HepG2 (cell line): ENCODE measurements around the gene WDR73. TPM values are rescaled to one million over a fixed set of nuclear protein-coding genes. Genes with fewer than 3 reads are reported as not detected.

Experiments used
- AKAP8 ChIP-seq: sonication (generic); formaldehyde crosslinking; IDR thresholded peaks from 2 replicates; pipeline ENCODE4 v1.5.1; 2020; ENCODE audit warnings: mild to moderate bottlenecking, missing genetic modification reagents
- ATM ChIP-seq: fragments of 450-650 bp; IDR thresholded peaks from 2 replicates; pipeline ENCODE4 v1.7.1; 2017; ENCODE audit warnings: mild to moderate bottlenecking, borderline replicate concordance
- CBX1 ChIP-seq: IDR thresholded peaks from one replicate; pipeline ENCODE4 v1.6.1; 2016; ENCODE audit warnings: antibody characterized with exemption, low read depth
- CC2D1A ChIP-seq: sonication (generic); formaldehyde crosslinking; IDR thresholded peaks from 2 replicates; pipeline ENCODE4 v1.8.1; 2023; ENCODE audit warnings: mild to moderate bottlenecking, missing genetic modification reagents
- CEBPG ChIP-seq: IDR thresholded peaks from 2 replicates; pipeline ENCODE4 v1.6.1; 2016
- FOXC1 ChIP-seq: sonication (generic); formaldehyde crosslinking; IDR thresholded peaks from 2 replicates; pipeline ENCODE4 v1.8.0; 2022; ENCODE audit warnings: mild to moderate bottlenecking, missing genetic modification reagents, borderline replicate concordance
- POLR2A ChIP-seq, 2 experiments: IDR thresholded peaks; 2 replicates each; pipeline ENCODE4 v1.6.1; 2011; ENCODE audit warnings: low read depth in 2 of 2, low read length in 2 of 2, mild to moderate bottlenecking in 1 of 2, moderate library complexity in 1 of 2; ENCODE audit not compliant: insufficient read depth in 1 of 2
- RAD21 ChIP-seq: fragments of 450-650 bp; formaldehyde crosslinking; IDR thresholded peaks from 2 replicates; pipeline ENCODE4 v1.5.0; 2020; ENCODE audit warnings: mild to moderate bottlenecking
- RFX3 ChIP-seq: IDR thresholded peaks from 2 replicates; pipeline ENCODE4 v1.6.1; 2016; ENCODE audit warnings: missing biosample characterization, missing genetic modification reagents
- SIN3A ChIP-seq: IDR thresholded peaks from 2 replicates; pipeline ENCODE4 v1.6.1; 2011; ENCODE audit warnings: low read depth, mild to moderate bottlenecking, control low read depth, low read length, borderline replicate concordance
- ZBTB42 ChIP-seq: sonication (generic); formaldehyde crosslinking; IDR thresholded peaks from 2 replicates; pipeline ENCODE4 v1.5.0; 2020; ENCODE audit warnings: mild to moderate bottlenecking, missing genetic modification reagents
- ZFP36L1 ChIP-seq: sonication (generic); formaldehyde crosslinking; IDR thresholded peaks from 2 replicates; pipeline ENCODE4 v1.8.0; 2022; ENCODE audit warnings: mild to moderate bottlenecking, missing genetic modification reagents, moderate library complexity
- ZNF17 ChIP-seq: sonication (generic); formaldehyde crosslinking; IDR thresholded peaks from 2 replicates; pipeline ENCODE4 v1.5.0; 2020; ENCODE audit warnings: mild to moderate bottlenecking, missing genetic modification reagents
- ZNF256 ChIP-seq: sonication (generic); formaldehyde crosslinking; conservative IDR thresholded peaks from 2 replicates; pipeline ENCODE4 v1.4.0; 2020; ENCODE audit warnings: missing genetic modification reagents
- polyA plus RNA-seq, 8 experiments: library from polyadenylated mRNA; depleted of rRNA in 3 of 8; stranded (reverse) in 7 of 8; unstranded in 1 of 8; fragments of >200 nt; fragmentation: Illumina TruSeq in 4 of 8; extraction: Trizol in 4 of 8; gene quantifications; 2 replicates each; pipeline versions ENCODE4 v1.2.1 to v1.2.3, GENCODE V29; 2011 to 2016; ENCODE audit warnings: low read depth in 4 of 8, missing spikeins in 1 of 8, mixed read lengths in 1 of 8; ENCODE audit not compliant: insufficient read depth in 1 of 8
- total RNA-seq, 5 experiments: library from RNA; depleted of rRNA; stranded (reverse); fragments of >200 nt; fragmentation: Illumina TruSeq; extraction: Trizol; gene quantifications; 2 replicates each; pipeline ENCODE4 v1.2.3, GENCODE V29; 2016; ENCODE audit warnings: low read depth in 1 of 5
- TF ChIP-seq, protein P1 (sequence below): sonication (generic); formaldehyde crosslinking; IDR thresholded peaks from 2 replicates; pipeline ENCODE4 v1.5.0; 2020; ENCODE audit warnings: missing genetic modification reagents
- TF ChIP-seq, protein P2 (sequence below): sonication (generic); formaldehyde crosslinking; IDR thresholded peaks from 2 replicates; pipeline ENCODE4 v1.8.0; 2022; ENCODE audit warnings: low read depth, missing genetic modification reagents
- TF ChIP-seq, protein P3 (sequence below): sonication (generic); formaldehyde crosslinking; IDR thresholded peaks from 2 replicates; pipeline ENCODE4 v1.4.0; 2020; ENCODE audit warnings: missing genetic modification reagents
- TF ChIP-seq, protein P4 (sequence below): sonication (generic); formaldehyde crosslinking; IDR thresholded peaks from 2 replicates; pipeline ENCODE4 v1.8.0; 2022; ENCODE audit warnings: mild to moderate bottlenecking, missing genetic modification reagents; ENCODE audit not compliant: insufficient replicate concordance
- TF ChIP-seq, protein P5 (sequence below): sonication (generic); formaldehyde crosslinking; IDR thresholded peaks from 2 replicates; pipeline ENCODE4 v1.5.1; 2020; ENCODE audit warnings: missing genetic modification reagents, mild to moderate bottlenecking, borderline replicate concordance

WDR73 gene
- total and polyA plus RNA-seq, 2 of the 13 experiments (the other 11 are each of a cell fraction or from before 2014, with no cell fraction given), result 20.0 to 35.5 TPM

DNA sequence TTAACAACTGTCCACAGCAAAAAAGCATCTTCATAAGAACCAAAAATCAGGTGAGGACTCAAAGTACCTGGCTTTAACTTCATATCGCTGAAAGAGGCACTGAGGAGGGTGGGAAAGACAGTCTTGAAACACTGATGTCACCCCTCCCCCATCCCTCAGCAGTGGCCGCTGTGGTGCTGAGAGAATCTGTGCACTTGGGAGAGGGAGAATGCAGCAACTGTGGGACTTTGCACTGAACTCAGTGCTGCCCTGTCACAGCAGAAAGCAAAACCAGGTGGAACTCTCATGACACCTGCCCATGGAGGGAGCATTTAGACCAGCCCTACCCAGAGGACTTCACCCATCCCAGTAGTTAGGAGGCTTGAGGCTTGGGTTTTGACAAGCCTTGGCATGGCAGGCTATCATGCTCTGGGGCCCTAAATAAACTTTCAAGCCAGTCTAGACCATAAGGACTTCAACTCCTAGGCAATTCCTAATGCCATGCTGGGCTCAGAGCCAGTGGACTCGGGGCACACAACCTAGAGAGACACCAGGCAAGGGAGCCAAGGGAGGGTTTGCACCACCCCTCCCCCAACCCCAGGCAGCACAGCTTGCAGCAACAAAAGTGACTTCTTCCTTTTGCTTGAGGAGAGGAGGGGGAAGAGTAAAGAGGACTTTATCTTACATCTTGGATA, 59.3 kb downstream of the WDR73 start (continued):
- TF ChIP-seq, protein P1, sequence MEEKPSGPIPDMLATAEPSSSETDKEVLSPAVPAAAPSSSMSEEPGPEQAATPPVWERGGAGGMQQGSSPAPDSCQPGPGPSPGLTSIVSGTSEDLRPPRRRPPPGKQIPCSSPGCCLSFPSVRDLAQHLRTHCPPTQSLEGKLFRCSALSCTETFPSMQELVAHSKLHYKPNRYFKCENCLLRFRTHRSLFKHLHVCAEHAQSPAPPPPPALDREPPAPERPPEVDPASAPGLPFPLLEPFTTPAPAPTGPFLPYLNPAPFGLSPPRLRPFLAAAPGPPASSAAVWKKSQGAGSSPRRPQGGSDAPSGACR (CRISPR knock-in tag), result no peak
- TF ChIP-seq ZNF17 (CRISPR knock-in tag), result no peak
- TF ChIP-seq, protein P2, sequence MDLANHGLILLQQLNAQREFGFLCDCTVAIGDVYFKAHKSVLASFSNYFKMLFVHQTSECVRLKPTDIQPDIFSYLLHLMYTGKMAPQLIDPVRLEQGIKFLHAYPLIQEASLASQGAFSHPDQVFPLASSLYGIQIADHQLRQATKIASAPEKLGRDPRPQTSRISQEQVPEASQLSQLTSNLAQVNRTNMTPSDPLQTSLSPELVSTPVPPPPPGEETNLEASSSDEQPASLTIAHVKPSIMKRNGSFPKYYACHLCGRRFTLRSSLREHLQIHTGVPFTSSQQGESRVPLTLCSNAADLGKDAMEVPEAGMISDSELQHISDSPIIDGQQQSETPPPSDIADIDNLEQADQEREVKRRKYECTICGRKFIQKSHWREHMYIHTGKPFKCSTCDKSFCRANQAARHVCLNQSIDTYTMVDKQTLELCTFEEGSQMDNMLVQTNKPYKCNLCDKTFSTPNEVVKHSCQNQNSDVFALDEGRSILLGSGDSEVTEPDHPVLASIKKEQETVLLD (CRISPR knock-in tag), result no peak
- TF ChIP-seq ATM, result no peak
- 0 out of 2 replicates have a peak, but pooled peaks have one; percentile 16 for TF ChIP-seq CEBPG (CRISPR knock-in tag)
- no peak for TF ChIP-seq CBX1
- no peak for TF ChIP-seq FOXC1 (CRISPR knock-in tag)
- no peak for TF ChIP-seq RFX3 (CRISPR knock-in tag)
- TF ChIP-seq ZNF256 (CRISPR knock-in tag), result no peak
- TF ChIP-seq, protein P3, sequence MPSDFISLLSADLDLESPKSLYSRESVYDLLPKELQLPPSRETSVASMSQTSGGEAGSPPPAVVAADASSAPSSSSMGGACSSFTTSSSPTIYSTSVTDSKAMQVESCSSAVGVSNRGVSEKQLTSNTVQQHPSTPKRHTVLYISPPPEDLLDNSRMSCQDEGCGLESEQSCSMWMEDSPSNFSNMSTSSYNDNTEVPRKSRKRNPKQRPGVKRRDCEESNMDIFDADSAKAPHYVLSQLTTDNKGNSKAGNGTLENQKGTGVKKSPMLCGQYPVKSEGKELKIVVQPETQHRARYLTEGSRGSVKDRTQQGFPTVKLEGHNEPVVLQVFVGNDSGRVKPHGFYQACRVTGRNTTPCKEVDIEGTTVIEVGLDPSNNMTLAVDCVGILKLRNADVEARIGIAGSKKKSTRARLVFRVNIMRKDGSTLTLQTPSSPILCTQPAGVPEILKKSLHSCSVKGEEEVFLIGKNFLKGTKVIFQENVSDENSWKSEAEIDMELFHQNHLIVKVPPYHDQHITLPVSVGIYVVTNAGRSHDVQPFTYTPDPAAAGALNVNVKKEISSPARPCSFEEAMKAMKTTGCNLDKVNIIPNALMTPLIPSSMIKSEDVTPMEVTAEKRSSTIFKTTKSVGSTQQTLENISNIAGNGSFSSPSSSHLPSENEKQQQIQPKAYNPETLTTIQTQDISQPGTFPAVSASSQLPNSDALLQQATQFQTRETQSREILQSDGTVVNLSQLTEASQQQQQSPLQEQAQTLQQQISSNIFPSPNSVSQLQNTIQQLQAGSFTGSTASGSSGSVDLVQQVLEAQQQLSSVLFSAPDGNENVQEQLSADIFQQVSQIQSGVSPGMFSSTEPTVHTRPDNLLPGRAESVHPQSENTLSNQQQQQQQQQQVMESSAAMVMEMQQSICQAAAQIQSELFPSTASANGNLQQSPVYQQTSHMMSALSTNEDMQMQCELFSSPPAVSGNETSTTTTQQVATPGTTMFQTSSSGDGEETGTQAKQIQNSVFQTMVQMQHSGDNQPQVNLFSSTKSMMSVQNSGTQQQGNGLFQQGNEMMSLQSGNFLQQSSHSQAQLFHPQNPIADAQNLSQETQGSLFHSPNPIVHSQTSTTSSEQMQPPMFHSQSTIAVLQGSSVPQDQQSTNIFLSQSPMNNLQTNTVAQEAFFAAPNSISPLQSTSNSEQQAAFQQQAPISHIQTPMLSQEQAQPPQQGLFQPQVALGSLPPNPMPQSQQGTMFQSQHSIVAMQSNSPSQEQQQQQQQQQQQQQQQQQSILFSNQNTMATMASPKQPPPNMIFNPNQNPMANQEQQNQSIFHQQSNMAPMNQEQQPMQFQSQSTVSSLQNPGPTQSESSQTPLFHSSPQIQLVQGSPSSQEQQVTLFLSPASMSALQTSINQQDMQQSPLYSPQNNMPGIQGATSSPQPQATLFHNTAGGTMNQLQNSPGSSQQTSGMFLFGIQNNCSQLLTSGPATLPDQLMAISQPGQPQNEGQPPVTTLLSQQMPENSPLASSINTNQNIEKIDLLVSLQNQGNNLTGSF (CRISPR knock-in tag), result no peak
- TF ChIP-seq, protein P4, sequence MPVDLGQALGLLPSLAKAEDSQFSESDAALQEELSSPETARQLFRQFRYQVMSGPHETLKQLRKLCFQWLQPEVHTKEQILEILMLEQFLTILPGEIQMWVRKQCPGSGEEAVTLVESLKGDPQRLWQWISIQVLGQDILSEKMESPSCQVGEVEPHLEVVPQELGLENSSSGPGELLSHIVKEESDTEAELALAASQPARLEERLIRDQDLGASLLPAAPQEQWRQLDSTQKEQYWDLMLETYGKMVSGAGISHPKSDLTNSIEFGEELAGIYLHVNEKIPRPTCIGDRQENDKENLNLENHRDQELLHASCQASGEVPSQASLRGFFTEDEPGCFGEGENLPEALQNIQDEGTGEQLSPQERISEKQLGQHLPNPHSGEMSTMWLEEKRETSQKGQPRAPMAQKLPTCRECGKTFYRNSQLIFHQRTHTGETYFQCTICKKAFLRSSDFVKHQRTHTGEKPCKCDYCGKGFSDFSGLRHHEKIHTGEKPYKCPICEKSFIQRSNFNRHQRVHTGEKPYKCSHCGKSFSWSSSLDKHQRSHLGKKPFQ (CRISPR knock-in tag), result no peak
- no peak; the same call in 1 of the 2 replicates for TF ChIP-seq ZFP36L1 (CRISPR knock-in tag)
- TF ChIP-seq POLR2A (IDR thresholded peaks at IDR 0.05; ENCODE audit: insufficient read depth in 1 of 2, low read depth in 2 of 2, low read length in 2 of 2), result no peak
- no peak for TF ChIP-seq AKAP8 (CRISPR knock-in tag)
- no peak for TF ChIP-seq SIN3A
- no peak for TF ChIP-seq RAD21 (CRISPR knock-in tag)
- TF ChIP-seq, protein P5, sequence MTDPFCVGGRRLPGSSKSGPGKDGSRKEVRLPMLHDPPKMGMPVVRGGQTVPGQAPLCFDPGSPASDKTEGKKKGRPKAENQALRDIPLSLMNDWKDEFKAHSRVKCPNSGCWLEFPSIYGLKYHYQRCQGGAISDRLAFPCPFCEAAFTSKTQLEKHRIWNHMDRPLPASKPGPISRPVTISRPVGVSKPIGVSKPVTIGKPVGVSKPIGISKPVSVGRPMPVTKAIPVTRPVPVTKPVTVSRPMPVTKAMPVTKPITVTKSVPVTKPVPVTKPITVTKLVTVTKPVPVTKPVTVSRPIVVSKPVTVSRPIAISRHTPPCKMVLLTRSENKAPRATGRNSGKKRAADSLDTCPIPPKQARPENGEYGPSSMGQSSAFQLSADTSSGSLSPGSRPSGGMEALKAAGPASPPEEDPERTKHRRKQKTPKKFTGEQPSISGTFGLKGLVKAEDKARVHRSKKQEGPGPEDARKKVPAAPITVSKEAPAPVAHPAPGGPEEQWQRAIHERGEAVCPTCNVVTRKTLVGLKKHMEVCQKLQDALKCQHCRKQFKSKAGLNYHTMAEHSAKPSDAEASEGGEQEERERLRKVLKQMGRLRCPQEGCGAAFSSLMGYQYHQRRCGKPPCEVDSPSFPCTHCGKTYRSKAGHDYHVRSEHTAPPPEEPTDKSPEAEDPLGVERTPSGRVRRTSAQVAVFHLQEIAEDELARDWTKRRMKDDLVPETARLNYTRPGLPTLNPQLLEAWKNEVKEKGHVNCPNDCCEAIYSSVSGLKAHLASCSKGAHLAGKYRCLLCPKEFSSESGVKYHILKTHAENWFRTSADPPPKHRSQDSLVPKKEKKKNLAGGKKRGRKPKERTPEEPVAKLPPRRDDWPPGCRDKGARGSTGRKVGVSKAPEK, result no peak
- no peak for TF ChIP-seq CC2D1A (CRISPR knock-in tag)
- no peak for TF ChIP-seq ZBTB42 (CRISPR knock-in tag)
